Epithelial cell of proximal tubule (primary cell): ENCODE results near the gene FN3KRP. TPM values are rescaled to one million over a fixed set of nuclear protein-coding genes. Genes with fewer than 3 reads are reported as not detected.

Experiments used
- DNase-seq: peaks from one replicate; pipeline ENCODE4 v3.0.0-alpha.2; 2011; ENCODE audit warnings: low read depth
- H3K4me3 ChIP-seq: 2 replicates; pipeline ENCODE4 v1.5.1; 2011; ENCODE audit warnings: low read depth, mild to moderate bottlenecking, low read length
- CTCF ChIP-seq: conservative IDR thresholded peaks from 2 replicates; pipeline ENCODE4 v1.5.1; 2012; ENCODE audit warnings: low read depth, mild to moderate bottlenecking, low read length
- total RNA-seq: library from RNA; depleted of rRNA; stranded (reverse); fragments of >200 nt; gene quantifications from 2 replicates; pipeline ENCODE4 v1.2.3, GENCODE V29; 2015

Gene FN3KRP
- total RNA-seq, 1 donor from 2014 or later: 25.4 TPM

GRCh38 chr17:82709676-82710498, 6.6 kb upstream of the FN3KRP start:
- DNase-seq: no peak
- no peak overlapping the region for H3K4me3 ChIP-seq
- no peak for TF ChIP-seq CTCF

DNA sequence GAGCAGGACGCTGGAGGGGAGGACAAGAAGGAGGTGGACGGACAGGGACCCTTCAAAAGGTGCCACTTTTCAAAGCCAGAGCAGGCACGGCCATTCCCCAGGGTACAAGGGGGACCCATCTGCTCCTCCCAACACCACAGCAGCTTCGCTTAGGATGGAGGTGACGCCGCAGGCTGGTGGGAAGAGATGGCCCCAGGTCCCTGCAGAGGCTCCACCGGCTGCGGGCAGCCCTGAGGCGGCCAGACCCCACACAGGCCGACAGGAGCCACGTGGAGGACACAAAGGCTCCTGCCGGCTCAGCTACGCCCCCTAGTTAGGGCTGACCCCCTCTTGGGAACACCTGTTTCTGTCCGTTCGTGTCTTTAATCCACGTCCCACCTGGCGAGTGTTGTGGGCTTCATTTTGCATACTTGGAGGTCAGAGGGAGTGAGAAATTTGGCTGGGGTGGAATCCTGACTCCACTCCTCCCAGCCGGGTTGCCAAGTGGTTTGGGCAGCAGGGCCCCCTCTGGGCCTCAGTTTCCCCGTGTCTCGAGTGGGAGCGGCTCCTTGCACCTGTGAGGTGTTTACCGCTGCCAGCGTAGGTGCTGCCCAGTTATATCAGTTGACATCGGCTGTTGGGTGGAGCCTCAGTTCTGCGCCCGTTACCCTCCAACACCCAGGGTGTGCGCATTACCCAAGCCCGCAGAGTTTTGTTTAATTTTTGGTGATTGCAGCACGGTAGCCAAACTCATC, 5.8 kb upstream of the FN3KRP start:
- DNase-seq: no peak
- H3K4me3 ChIP-seq: no peak overlapping the region
- no peak for TF ChIP-seq CTCF

- no peak overlapping the region for H3K4me3 ChIP-seq
- TF ChIP-seq CTCF: no peak
- no peak for DNase-seq
Measured at GRCh38 chr17:82713071-82713723, 3.3 kb upstream of the FN3KRP start.

DNA sequence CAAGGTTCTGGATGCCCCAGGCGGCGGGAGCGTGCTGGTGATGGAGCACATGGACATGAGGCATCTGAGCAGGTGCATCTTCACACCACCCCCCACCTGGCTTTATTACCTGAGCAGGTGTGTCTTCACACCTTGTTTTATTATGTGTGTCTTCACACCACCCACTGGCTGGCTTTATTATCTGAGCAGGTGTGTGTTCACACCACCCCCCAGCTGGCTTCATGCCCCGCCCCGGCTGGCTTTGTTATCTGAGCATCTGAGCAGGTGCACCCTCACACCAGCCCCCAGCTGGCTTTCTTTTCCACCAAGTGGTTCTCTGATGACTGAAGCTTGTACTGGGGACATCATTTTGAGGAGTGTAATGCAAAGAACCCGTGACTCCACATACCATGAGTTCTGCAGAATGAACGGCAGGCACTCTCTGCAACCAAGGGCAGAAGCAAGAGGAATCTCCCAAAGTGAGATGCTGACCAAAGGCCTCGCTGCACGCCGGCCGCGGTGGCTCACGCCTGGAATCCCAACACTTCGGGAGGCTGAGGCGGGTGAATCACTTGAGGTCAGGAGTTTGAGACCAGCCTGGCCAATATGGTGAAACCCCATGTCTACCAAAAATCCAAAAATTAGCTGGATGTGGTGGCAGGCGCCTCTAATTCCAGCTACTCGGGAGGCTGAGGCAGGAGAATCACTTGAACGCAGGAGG, 2.6 kb downstream of the FN3KRP start:
- no peak for DNase-seq
- TF ChIP-seq CTCF: no peak
- H3K4me3 ChIP-seq: no peak overlapping the region

GRCh38 chr17:82720204-82720603, 3.7 kb downstream of the FN3KRP start:
- H3K4me3 ChIP-seq: no peak overlapping the region
- no peak for TF ChIP-seq CTCF
- no peak for DNase-seq

DNA sequence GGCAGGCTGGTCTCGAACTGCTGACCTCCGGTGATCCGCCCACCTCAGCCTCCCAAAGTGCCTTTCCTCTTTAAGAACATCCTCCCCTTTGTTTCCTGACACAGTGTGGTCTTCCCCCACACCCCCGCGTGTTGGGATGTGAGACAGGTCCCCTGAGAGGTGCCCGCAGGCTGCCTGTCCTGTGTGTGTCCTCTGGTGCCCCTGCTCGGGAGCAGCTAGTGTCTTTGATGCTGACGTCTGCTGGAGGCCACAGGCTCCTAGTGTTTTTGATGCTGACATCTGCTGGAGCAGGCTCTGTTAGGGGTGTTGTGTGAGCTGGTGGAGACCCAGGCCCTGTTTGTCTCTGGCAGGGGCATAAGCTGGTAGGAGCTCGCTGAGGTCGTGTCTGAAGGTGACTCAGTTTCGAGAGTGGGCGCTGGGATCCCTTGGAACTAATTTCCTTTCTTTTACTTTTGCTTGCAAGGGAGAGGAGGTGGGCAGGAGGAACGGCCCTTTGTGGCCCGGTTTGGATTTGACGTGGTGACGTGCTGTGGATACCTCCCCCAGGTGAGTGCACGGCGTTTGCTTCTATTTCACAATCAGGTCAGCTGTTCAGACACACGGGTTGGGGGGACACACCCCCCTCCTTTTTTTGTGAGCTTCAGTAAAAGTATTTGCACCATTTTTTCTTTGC, 6.0 kb downstream of the FN3KRP start:
- DNase-seq: no peak

More for the DNA sequence above, 6.0 kb downstream of the FN3KRP start:
- no peak for TF ChIP-seq CTCF
- H3K4me3 ChIP-seq: no peak overlapping the region
